GM19238 (cell line): ENCODE measurements around the gene CYP2A7.
"Not testable (repeated sequence)": the region's sequence is repeated elsewhere in the genome, so short reads cannot be mapped to it uniquely, and the experiment has no call there.

ENCODE experiments used
- DNase-seq: peaks from one replicate; pipeline ENCODE4 v3.0.0; 2011; ENCODE audit warnings: low spot score; ENCODE audit not compliant: insufficient read length

The CYP2A7 gene

GRCh38 chr19:40882062-40882461 lies at the start of gene CYP2A7:
Gene CYP2A7 (minus strand): TSS chr19:40882231. CDS start chr19:40882210, 21 bp downstream.
- DNase-seq = not testable (repeated sequence)

GRCh38 chr19:40930799-40931198 lies 48.8 kb upstream of the CYP2A7 start:
- DNase-seq = not testable (repeated sequence)

- DNase-seq = not testable (repeated sequence)
These were observed 47.9 kb upstream of the CYP2A7 start for GRCh38 chr19:40929942-40930341.

- DNase-seq = no peak
These were observed 46.8 kb upstream of the CYP2A7 start for GRCh38 chr19:40928850-40929249.

- no peak for DNase-seq
These were observed 45.5 kb upstream of the CYP2A7 start for GRCh38 chr19:40927567-40927966.

- not testable (repeated sequence) for DNase-seq
These were observed 44.2 kb upstream of the CYP2A7 start for GRCh38 chr19:40926276-40926675.

- DNase-seq = no peak
These were observed 41.9 kb upstream of the CYP2A7 start for GRCh38 chr19:40923934-40924391.

GRCh38 chr19:40922237-40923160 lies 40.5 kb upstream of the CYP2A7 start:
- DNase-seq = not testable (repeated sequence)

GRCh38 chr19:40921005-40921897 lies 39.2 kb upstream of the CYP2A7 start:
- no peak for DNase-seq

GRCh38 chr19:40920300-40921004 lies 38.4 kb upstream of the CYP2A7 start:
- DNase-seq = no peak

GRCh38 chr19:40919530-40920299 lies 37.7 kb upstream of the CYP2A7 start:
- not testable (repeated sequence) for DNase-seq

- DNase-seq = not testable (repeated sequence)
These were observed 36.3 kb upstream of the CYP2A7 start for GRCh38 chr19:40918303-40918702.

- no peak for DNase-seq
These were observed 26.9 kb upstream of the CYP2A7 start for GRCh38 chr19:40908976-40909375.

- DNase-seq = no peak
These were observed 26.1 kb upstream of the CYP2A7 start for GRCh38 chr19:40907968-40908735.

- DNase-seq = no peak
These were observed 24.5 kb upstream of the CYP2A7 start for GRCh38 chr19:40906512-40906911.

GRCh38 chr19:40904673-40905156 lies 22.7 kb upstream of the CYP2A7 start:
- DNase-seq = not testable (repeated sequence)

GRCh38 chr19:40901975-40902750 lies 20.1 kb upstream of the CYP2A7 start:
- not testable (repeated sequence) for DNase-seq

- not testable (repeated sequence) for DNase-seq
These were observed 18.5 kb upstream of the CYP2A7 start for GRCh38 chr19:40900521-40900920.

- not testable (repeated sequence) for DNase-seq
These were observed 17.9 kb upstream of the CYP2A7 start for GRCh38 chr19:40899964-40900363.
